Measurements from ENCODE around the gene TPCN2.

GRCh38 chr11:69059985-69060384 is 11.3 kb downstream of the TPCN2 start:
- no peak for TF ChIP-seq CTCF (IDR thresholded peaks at IDR 0.05)
- no peak for TF ChIP-seq POLR2A (IDR thresholded peaks at IDR 0.05)
